B cell (primary cell): ENCODE results near the gene LRRC4C. TPM values are rescaled to one million over a fixed set of nuclear protein-coding genes. Genes with fewer than 3 reads are reported as not detected.

Experiments
- ATAC-seq: fragments of 200-7000 bp; cut with Tn5 transposase; one replicate; pipeline ENCODE4 v1.10.0; 2021; ENCODE audit warnings: low read depth, mild to moderate bottlenecking, moderate number of reproducible peaks, moderate library complexity
- CTCF ChIA-PET: fragments of 350-600 bp; sonication (Branson Sonifier 250); formaldehyde crosslinking; loops from one replicate; lab custom pipeline; 2021; ENCODE audit warnings: antibody characterized with exemption, inconsistent platforms; lab: Charles Lee
- POLR2A ChIA-PET: fragments of 350-600 bp; sonication (Branson Sonifier 250); formaldehyde crosslinking; loops from one replicate; lab custom pipeline; 2021; ENCODE audit warnings: antibody characterized with exemption; lab: Charles Lee
- DNase-seq: peaks from one replicate; pipeline ENCODE4 v3.0.0; 2013
- H2AFZ ChIP-seq: 2 replicates; pipeline ENCODE4 v1.6.1; 2012; ENCODE audit warnings: mild to moderate bottlenecking, low read depth, low read length; ENCODE audit not compliant: insufficient read depth, poor library complexity, severe bottlenecking
- H3K27ac ChIP-seq, 2 donors: 1 replicate in 1 of 2; 2 replicates in 1 of 2; pipeline ENCODE4 v1.5.1; 2012 to 2013; ENCODE audit warnings: low read length in 2 of 2, mild to moderate bottlenecking in 2 of 2, moderate library complexity in 1 of 2
- H3K27me3 ChIP-seq, 4 experiments: fragments of 200-600 bp in 1 of 4; sonication (generic) in 1 of 4; replicated peaks in 1 of 4; 1 replicate in 2 of 4; 2 replicates in 2 of 4; pipeline versions ENCODE4 v1.6.1 to v1.7.0; 2013 to 2016; ENCODE audit warnings: low read length in 3 of 4, mild to moderate bottlenecking in 2 of 4, mixed read lengths in 1 of 4, moderate library complexity in 1 of 4; ENCODE audit not compliant: insufficient read depth in 4 of 4, control insufficient read depth in 3 of 4; ENCODE audit errors: control extremely low read depth in 1 of 4
- H3K36me3 ChIP-seq, 2 experiments: replicated peaks in 1 of 2; 1 replicate in 1 of 2; 2 replicates in 1 of 2; pipeline versions ENCODE4 v1.6.1 to v1.7.1; 2013; ENCODE audit warnings: low read length in 1 of 2; ENCODE audit not compliant: insufficient read depth in 2 of 2, control insufficient read depth in 1 of 2; ENCODE audit errors: control extremely low read depth in 1 of 2, extremely low read depth in 1 of 2
- H3K4me1 ChIP-seq, 2 donors: fragments of 200-600 bp in 1 of 2; sonication (generic) in 1 of 2; 1 replicate in 1 of 2; 2 replicates in 1 of 2; pipeline versions ENCODE4 v1.5.1 to v1.6.1; 2013 to 2017; ENCODE audit warnings: low read length in 2 of 2; ENCODE audit not compliant: control insufficient read depth in 2 of 2, insufficient read depth in 2 of 2
- H3K4me2 ChIP-seq: replicated peaks from 2 replicates; pipeline ENCODE3; 2012; ENCODE audit warnings: mild to moderate bottlenecking, low read depth, low read length; ENCODE audit not compliant: poor library complexity, severe bottlenecking
- H3K4me3 ChIP-seq, 5 experiments: fragments of 200-600 bp in 1 of 5; sonication (generic) in 1 of 5; 1 replicate in 3 of 5; 2 replicates in 2 of 5; pipeline versions ENCODE4 v1.5.1 to v1.7.0; 2011 to 2016; ENCODE audit warnings: low read length in 4 of 5, mild to moderate bottlenecking in 4 of 5, low read depth in 2 of 5, control low read depth in 1 of 5, moderate library complexity in 1 of 5; ENCODE audit not compliant: insufficient read depth in 1 of 5; ENCODE audit errors: control extremely low read depth in 1 of 5, extremely low read depth in 1 of 5
- H3K79me2 ChIP-seq: fragments of 200-600 bp; sonication (generic); one replicate; pipeline ENCODE4 v1.6.0; 2016; ENCODE audit warnings: low read length; ENCODE audit not compliant: control insufficient read depth, insufficient read depth
- H3K9ac ChIP-seq: fragments of 200-600 bp; sonication (generic); 2 replicates; pipeline ENCODE4 v1.6.1; 2017; ENCODE audit warnings: mild to moderate bottlenecking, low read length, moderate library complexity
- H3K9me3 ChIP-seq, 3 donors: one replicate each; pipeline versions ENCODE4 v1.6.1 to v1.7.1; 2013; ENCODE audit warnings: low read length in 2 of 3; ENCODE audit not compliant: control insufficient read depth in 2 of 3, insufficient read depth in 1 of 3; ENCODE audit errors: control extremely low read depth in 1 of 3
- H4K20me1 ChIP-seq: 2 replicates; pipeline ENCODE4 v1.6.0; 2012; ENCODE audit warnings: mild to moderate bottlenecking, low read length; ENCODE audit not compliant: insufficient read depth, control insufficient read depth, poor library complexity, severe bottlenecking
- H3K27ac Mint-ChIP-seq: one replicate; pipeline ENCODE4 v1.8.0; 2021; ENCODE audit warnings: mixed read lengths
- H3K27me3 Mint-ChIP-seq: one replicate; pipeline ENCODE4 v1.8.0; 2021; ENCODE audit warnings: mixed read lengths
- H3K4me1 Mint-ChIP-seq: one replicate; pipeline ENCODE4 v1.8.0; 2021; ENCODE audit warnings: mixed read lengths
- H3K4me3 Mint-ChIP-seq: one replicate; pipeline ENCODE4 v1.8.0; 2021; ENCODE audit warnings: mixed read lengths
- H3K9me3 Mint-ChIP-seq: one replicate; pipeline ENCODE4 v1.8.0; 2022; ENCODE audit warnings: mixed read lengths; ENCODE audit not compliant: insufficient read depth
- EZH2 ChIP-seq: IDR thresholded peaks from 2 replicates; pipeline ENCODE4 v1.6.1; 2012; ENCODE audit warnings: borderline replicate concordance, low read depth, mild to moderate bottlenecking, moderate library complexity, low read length; ENCODE audit not compliant: insufficient read depth, poor library complexity, severe bottlenecking
- WGBS: methylation state at CpG from one replicate; pipeline ENCODE4 v1.1.5; 2013; ENCODE audit warnings: missing lambda C conversion rate; ENCODE audit not compliant: insufficient coverage; 5-methylcytosine and 5-hydroxymethylcytosine counted together
- intact Hi-C: fragments of 100-400 bp; cut with micrococcal nuclease; formaldehyde crosslinking; loops from one replicate; pipeline ENCODE4 v1.10.0; 2022
- polyA plus RNA-seq: library from polyadenylated mRNA; depleted of rRNA; stranded (reverse); fragments of >200 nt; gene quantifications from 2 replicates; pipeline ENCODE4 v1.2.3, GENCODE V29; 2012
- total RNA-seq, 2 donors: library from RNA; stranded (reverse); fragments of 120-200 nt in 1 of 2; gene quantifications; 1 replicate in 1 of 2; 2 replicates in 1 of 2; pipeline versions ENCODE4 v1.2.3 to v1.2.4, GENCODE V29; 2013 to 2022
- TF ChIP-seq, protein P1 (sequence below): fragments of 200-600 bp; IDR thresholded peaks from one replicate; pipeline ENCODE4 v1.8.0; 2022; ENCODE audit warnings: antibody characterized with exemption, mild to moderate bottlenecking

LRRC4C gene
- total and polyA plus RNA-seq, 2 donors (not counting 1 experiment from before 2014, with no cell fraction given): 0.57 TPM; not detected in 1

DNA sequence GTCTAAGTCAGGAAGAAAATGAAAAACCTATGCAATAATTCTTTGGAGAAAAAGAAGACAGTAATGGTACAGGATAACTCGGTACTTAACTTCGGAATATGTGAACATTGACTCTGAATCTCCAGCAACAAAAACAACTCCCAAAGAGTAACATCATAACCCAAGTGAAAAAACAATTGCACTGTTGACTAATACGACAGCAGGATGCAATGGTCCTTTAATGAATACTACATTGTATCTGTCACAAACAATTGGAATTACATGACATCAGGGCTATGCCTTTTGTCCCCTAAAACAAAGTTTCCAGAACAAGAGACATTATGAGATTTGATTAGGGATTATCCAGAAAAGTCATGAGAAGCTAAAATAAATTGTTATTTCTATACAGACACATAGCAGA lies 1065.9 kb downstream of the LRRC4C start:
- intact Hi-C loops: no loop called here
- Mint-ChIP-seq H3K27me3 (no peaks in the 10 kb centered on the region), H3K9me3 (no peaks in the 10 kb centered on the region), H3K27ac (no peak overlapping the region), H3K4me3 (no peak overlapping the region), H3K4me1 (no peaks in the 10 kb centered on the region)
- H3K27me3 ChIP-seq: no peaks in the 10 kb centered on the region
- no peak overlapping the region for H3K27ac ChIP-seq
- POLR2A ChIA-PET: no interaction called here
- H3K9me3 ChIP-seq: no peaks in the 10 kb centered on the region
- no peak for ATAC-seq
- H4K20me1 ChIP-seq: no peaks in the 10 kb centered on the region
- H2AFZ ChIP-seq: no peak overlapping the region
- no peaks in the 10 kb centered on the region for H3K4me1 ChIP-seq
- no peak overlapping the region for H3K9ac ChIP-seq
- TF ChIP-seq EZH2: no peak
- TF ChIP-seq, protein P1, sequence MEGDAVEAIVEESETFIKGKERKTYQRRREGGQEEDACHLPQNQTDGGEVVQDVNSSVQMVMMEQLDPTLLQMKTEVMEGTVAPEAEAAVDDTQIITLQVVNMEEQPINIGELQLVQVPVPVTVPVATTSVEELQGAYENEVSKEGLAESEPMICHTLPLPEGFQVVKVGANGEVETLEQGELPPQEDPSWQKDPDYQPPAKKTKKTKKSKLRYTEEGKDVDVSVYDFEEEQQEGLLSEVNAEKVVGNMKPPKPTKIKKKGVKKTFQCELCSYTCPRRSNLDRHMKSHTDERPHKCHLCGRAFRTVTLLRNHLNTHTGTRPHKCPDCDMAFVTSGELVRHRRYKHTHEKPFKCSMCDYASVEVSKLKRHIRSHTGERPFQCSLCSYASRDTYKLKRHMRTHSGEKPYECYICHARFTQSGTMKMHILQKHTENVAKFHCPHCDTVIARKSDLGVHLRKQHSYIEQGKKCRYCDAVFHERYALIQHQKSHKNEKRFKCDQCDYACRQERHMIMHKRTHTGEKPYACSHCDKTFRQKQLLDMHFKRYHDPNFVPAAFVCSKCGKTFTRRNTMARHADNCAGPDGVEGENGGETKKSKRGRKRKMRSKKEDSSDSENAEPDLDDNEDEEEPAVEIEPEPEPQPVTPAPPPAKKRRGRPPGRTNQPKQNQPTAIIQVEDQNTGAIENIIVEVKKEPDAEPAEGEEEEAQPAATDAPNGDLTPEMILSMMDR: no peak
- no peak overlapping the region for H3K4me3 ChIP-seq
- WGBS: 80% methylated on average over 1 of the region's 3 CpGs
- CTCF ChIA-PET: no interaction called here
- no peaks in the 10 kb centered on the region for H3K36me3 ChIP-seq
- H3K4me2 ChIP-seq: no peak overlapping the region
- no peak for DNase-seq
- no peaks in the 10 kb centered on the region for H3K79me2 ChIP-seq

DNA sequence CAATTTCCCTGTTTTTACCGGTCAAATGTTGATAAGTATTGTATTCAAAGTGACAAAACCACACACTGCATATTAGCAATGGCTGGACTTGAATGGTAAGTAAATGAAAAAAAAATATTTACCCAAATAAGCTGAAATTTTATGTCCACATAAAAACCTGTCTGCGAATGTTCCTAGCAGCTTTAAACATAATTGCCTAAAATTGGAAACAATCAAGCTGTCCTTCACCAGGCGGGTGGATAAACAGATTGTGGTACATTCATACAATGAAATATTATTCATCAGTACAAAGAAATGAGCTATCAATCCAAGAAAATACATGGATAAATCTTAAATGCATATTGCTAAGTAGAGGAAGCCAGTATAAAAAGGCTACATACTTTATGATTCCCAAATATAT lies 1067.8 kb downstream of the LRRC4C start:
- H3K4me1 Mint-ChIP-seq: no peaks in the 10 kb centered on the region
- no peaks in the 10 kb centered on the region for H3K9me3 Mint-ChIP-seq
- TF ChIP-seq EZH2: no peak
- TF ChIP-seq, protein P1: no peak
- no CpG with 5 or more reads among the region's 3 CpGs for WGBS
- H4K20me1 ChIP-seq: no peaks in the 10 kb centered on the region
- intact Hi-C loops: no loop called here
- H2AFZ ChIP-seq: no peak overlapping the region
- POLR2A ChIA-PET: no interaction called here
- no peak overlapping the region for H3K4me3 Mint-ChIP-seq
- no peak overlapping the region for H3K4me2 ChIP-seq
- ATAC-seq (no peak), DNase-seq (no peak)
- no peak overlapping the region for H3K9ac ChIP-seq
- H3K27ac ChIP-seq: no peak overlapping the region
- no peaks in the 10 kb centered on the region for H3K9me3 ChIP-seq
- H3K27ac Mint-ChIP-seq: no peak overlapping the region
- H3K36me3 ChIP-seq: no peaks in the 10 kb centered on the region
- no peaks in the 10 kb centered on the region for H3K4me1 ChIP-seq
- H3K27me3 ChIP-seq: no peaks in the 10 kb centered on the region
- H3K79me2 ChIP-seq: no peaks in the 10 kb centered on the region
- CTCF ChIA-PET: no interaction called here
- no peak overlapping the region for H3K4me3 ChIP-seq
- H3K27me3 Mint-ChIP-seq: no peaks in the 10 kb centered on the region
